Suprapubic skin (tissue), 4 donors: Measurements from ENCODE around the gene PUSL1. TPM values are rescaled to one million over a fixed set of nuclear protein-coding genes. Genes with fewer than 3 reads are reported as not detected.

Source experiments
- DNase-seq, 2 donors: peaks; one replicate each; pipeline ENCODE4 v3.0.0-alpha.2; 2019; ENCODE audit warnings: low spot score in 2 of 2
- H3K27ac ChIP-seq: fragments of 200-600 bp; sonication (generic); one replicate; pipeline ENCODE4 v1.5.1; 2019
- H3K27me3 ChIP-seq: fragments of 200-600 bp; sonication (generic); one replicate; pipeline ENCODE4 v1.5.1; 2019
- H3K36me3 ChIP-seq: fragments of 200-600 bp; sonication (generic); one replicate; pipeline ENCODE4 v1.5.1; 2019
- H3K4me1 ChIP-seq: fragments of 200-600 bp; sonication (generic); one replicate; pipeline ENCODE4 v1.5.1; 2019
- H3K4me3 ChIP-seq: fragments of 200-600 bp; sonication (generic); one replicate; pipeline ENCODE4 v1.5.1; 2019; ENCODE audit warnings: mild to moderate bottlenecking
- H3K9me3 ChIP-seq: fragments of 200-600 bp; sonication (generic); one replicate; pipeline ENCODE4 v1.5.1; 2019
- CTCF ChIP-seq, 2 donors: fragments of 200-600 bp in 1 of 2; fragments of 450-650 bp in 1 of 2; sonication (generic) in 1 of 2; IDR thresholded peaks; one replicate each; pipeline ENCODE4 v1.5.1; 2016 to 2019; ENCODE audit warnings: antibody characterized with exemption in 2 of 2, mild to moderate bottlenecking in 1 of 2, moderate library complexity in 1 of 2
- EP300 ChIP-seq: sonication (generic); formaldehyde crosslinking; IDR thresholded peaks from one replicate; pipeline ENCODE4 v1.6.1; 2017; ENCODE audit warnings: antibody characterized with exemption
- POLR2A ChIP-seq, 2 donors: fragments of 450-650 bp; IDR thresholded peaks; one replicate each; pipeline ENCODE4 v1.6.1; 2017; ENCODE audit warnings: antibody characterized with exemption in 2 of 2, mild to moderate bottlenecking in 2 of 2, moderate library complexity in 2 of 2
- POLR2AphosphoS5 ChIP-seq, 3 donors: sonication (generic); formaldehyde crosslinking; IDR thresholded peaks; one replicate each; pipeline ENCODE4 v1.6.1; 2017; ENCODE audit warnings: antibody characterized with exemption in 3 of 3
- WGBS: methylation state at CpG from one replicate; pipeline ENCODE4 v1.1.5; 2018; 5-methylcytosine and 5-hydroxymethylcytosine counted together
- total RNA-seq, 4 donors: library from RNA; depleted of rRNA; stranded (reverse); fragments of >200 nt; gene quantifications; one replicate each; pipeline ENCODE4 v1.1.0, GENCODE V29; 2016

PUSL1 gene
- total RNA-seq, 4 donors from 2014 or later, result 16.9 to 56.4 (median 36.4) TPM

- TF ChIP-seq POLR2AphosphoS5 (IDR thresholded peaks at IDR 0.05) (no peak), EP300 (no peak), CTCF (IDR thresholded peaks at IDR 0.05) (no peak)
- no peaks in the 10 kb centered on the region for H3K9me3 ChIP-seq
- no peak for DNase-seq
- 92% methylated on average over 10 of the region's 58 CpGs for WGBS
- H3K27me3 ChIP-seq, result no peaks in the 10 kb centered on the region
- no peak overlapping the region for H3K27ac ChIP-seq
- peaks cover 21% of the 10 kb centered on the region for H3K4me1 ChIP-seq
- H3K36me3 ChIP-seq, result peaks cover 51% of the 10 kb centered on the region
- H3K4me3 ChIP-seq, result no peak overlapping the region
Measured at GRCh38 chr1:1294250-1294890, 14.0 kb upstream of the PUSL1 start.

- DNase-seq, result no peak
- Histone ChIP-seq H3K36me3 (peaks cover 60% of the 10 kb centered on the region), H3K9me3 (no peaks in the 10 kb centered on the region), H3K27ac (no peak overlapping the region), H3K4me3 (no peak overlapping the region), H3K4me1 (peaks cover 20% of the 10 kb centered on the region), H3K27me3 (no peaks in the 10 kb centered on the region)
- no peak for TF ChIP-seq POLR2AphosphoS5 (IDR thresholded peaks at IDR 0.05)
- no peak for TF ChIP-seq EP300
- 97% methylated on average over 18 of the region's 35 CpGs for WGBS
Measured at GRCh38 chr1:1295154-1295923, 13.1 kb upstream of the PUSL1 start.

- H3K27me3 ChIP-seq, result no peaks in the 10 kb centered on the region
- H3K36me3 ChIP-seq, result peaks cover 64% of the 10 kb centered on the region
- no peak for DNase-seq
- H3K27ac ChIP-seq, result no peak overlapping the region
- H3K9me3 ChIP-seq, result no peaks in the 10 kb centered on the region
- H3K4me3 ChIP-seq, result no peak overlapping the region
- 87% methylated on average over 22 of the region's 62 CpGs for WGBS
- TF ChIP-seq POLR2AphosphoS5 (IDR thresholded peaks at IDR 0.05), result no peak
- TF ChIP-seq CTCF (IDR thresholded peaks at IDR 0.05), result no peak
- no peak for TF ChIP-seq EP300
- no peak for TF ChIP-seq POLR2A (IDR thresholded peaks at IDR 0.05)
- peaks cover 9% of the 10 kb centered on the region for H3K4me1 ChIP-seq
Measured at GRCh38 chr1:1296070-1297061, 12.0 kb upstream of the PUSL1 start.

- no peak overlapping the region for H3K27ac ChIP-seq
Measured at GRCh38 chr1:1297802-1298424, 10.5 kb upstream of the PUSL1 start.

More at GRCh38 chr1:1297802-1298424, 10.5 kb upstream of the PUSL1 start:
- peaks cover 15% of the 10 kb centered on the region for H3K4me1 ChIP-seq
- DNase-seq, result no peak
- no peak overlapping the region for H3K4me3 ChIP-seq
- peaks cover 64% of the 10 kb centered on the region for H3K36me3 ChIP-seq
- WGBS, result 100% methylated on average over 2 of the region's 31 CpGs
- H3K9me3 ChIP-seq, result no peaks in the 10 kb centered on the region
- no peak for TF ChIP-seq POLR2AphosphoS5 (IDR thresholded peaks at IDR 0.05)
- no peak for TF ChIP-seq POLR2A (IDR thresholded peaks at IDR 0.05)
- no peak for TF ChIP-seq CTCF (IDR thresholded peaks at IDR 0.05)
- no peak for TF ChIP-seq EP300
- H3K27me3 ChIP-seq, result no peaks in the 10 kb centered on the region
